Measurements from ENCODE around the gene PPP4R3A.

DNA sequence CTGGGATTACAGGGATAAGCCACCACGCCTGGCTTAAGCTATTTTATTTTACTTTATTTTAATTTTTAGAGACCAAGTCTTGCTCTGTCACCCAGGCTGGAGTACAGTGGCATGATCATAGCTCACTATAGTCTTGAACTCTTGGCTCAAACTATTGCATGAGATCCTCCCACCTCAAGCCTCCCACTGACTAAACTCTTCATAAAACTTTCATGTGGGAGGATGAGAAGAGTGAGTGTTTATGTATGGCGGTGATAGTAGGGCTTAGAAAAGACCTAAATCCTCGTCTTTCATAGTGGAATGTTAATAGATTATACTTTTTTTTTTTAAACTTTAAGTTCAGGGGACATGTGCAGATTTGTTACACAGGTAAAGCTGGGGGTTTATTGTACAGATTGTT is 23.5 kb upstream of the PPP4R3A start:
- TF ChIP-seq CTCF (conservative IDR thresholded peaks at IDR 0.05 in 1 of 2, IDR thresholded peaks at IDR 0.05 in 1 of 2; ENCODE audit: low read depth in 1 of 2, low read length in 2 of 2) (no peak), EZH2 (IDR thresholded peaks at IDR 0.05; ENCODE audit: low read length, missing control alignments) (no peak)
